ENCODE data around the gene LCE3A. TPM values are rescaled to one million over a fixed set of nuclear protein-coding genes. Genes with fewer than 3 reads are reported as not detected.
"Not testable (repeated sequence)": the region's sequence is repeated elsewhere in the genome, so short reads cannot be mapped to it uniquely, and the experiment has no call there.

Gene LCE3A
- total RNA-seq = not detected in 2 replicates

GRCh38 chr1:152622803-152623202 is at the start of gene LCE3A:
Gene LCE3A (minus strand): TSS chr1:152623103. CDS start chr1:152623103, 0 bp downstream.
- DNase-seq (ENCODE audit: low read depth) = no peak

GRCh38 chr1:152667648-152668047 is 44.7 kb upstream of the LCE3A start:
- DNase-seq (ENCODE audit: low read depth) = no peak

- not testable (repeated sequence) for DNase-seq (ENCODE audit: low read depth)
Measured at GRCh38 chr1:152666171-152666570, 43.3 kb upstream of the LCE3A start.

GRCh38 chr1:152663098-152663497 is 40.2 kb upstream of the LCE3A start, which contains the start of gene LCE2D:
Gene LCE2D (plus strand): TSS chr1:152663380. CDS start chr1:152664106, 726 bp downstream.
- no peak for DNase-seq (ENCODE audit: low read depth)

- DNase-seq (ENCODE audit: low read depth) = no peak
Measured at GRCh38 chr1:152658649-152659048, 35.7 kb upstream of the LCE3A start.

- no peak for DNase-seq (ENCODE audit: low read depth)
Measured at GRCh38 chr1:152657677-152658076, 34.8 kb upstream of the LCE3A start.

GRCh38 chr1:152656459-152656858 is 33.6 kb upstream of the LCE3A start:
- DNase-seq (ENCODE audit: low read depth) = no peak

- DNase-seq (ENCODE audit: low read depth) = peak; percentile 5
Measured at GRCh38 chr1:152654110-152654509, 31.2 kb upstream of the LCE3A start.

GRCh38 chr1:152646656-152647055 is 23.8 kb upstream of the LCE3A start:
- no peak for DNase-seq (ENCODE audit: low read depth)

- DNase-seq (ENCODE audit: low read depth) = no peak
Measured at GRCh38 chr1:152645146-152645545, 22.2 kb upstream of the LCE3A start.

- no peak for DNase-seq (ENCODE audit: low read depth)
Measured at GRCh38 chr1:152643945-152644344, 21.0 kb upstream of the LCE3A start.

GRCh38 chr1:152640351-152640750 is 17.4 kb upstream of the LCE3A start:
- DNase-seq (ENCODE audit: low read depth) = no peak

- no peak for DNase-seq (ENCODE audit: low read depth)
Measured at GRCh38 chr1:152630596-152630995, 7.7 kb upstream of the LCE3A start.

GRCh38 chr1:152626744-152627143 is 3.8 kb upstream of the LCE3A start:
- no peak for DNase-seq (ENCODE audit: low read depth)

GRCh38 chr1:152623203-152623844 is 421 bp upstream of the LCE3A start:
- DNase-seq (ENCODE audit: low read depth) = no peak

- no peak for DNase-seq (ENCODE audit: low read depth)
Measured at GRCh38 chr1:152621993-152622392, 910 bp downstream of the LCE3A start.

GRCh38 chr1:152613511-152613910 is 9.4 kb downstream of the LCE3A start, which contains the start of gene LCE3B:
Gene LCE3B (plus strand): TSS chr1:152613811. CDS start chr1:152613811, 0 bp downstream.
- DNase-seq (ENCODE audit: low read depth) = no peak

- DNase-seq (ENCODE audit: low read depth) = no peak
Measured at GRCh38 chr1:152599934-152600333, 23.0 kb downstream of the LCE3A start, which contains the start of gene LCE3C. Gene LCE3C (plus strand): TSS chr1:152600234. CDS start chr1:152600732, 498 bp downstream.

- DNase-seq (ENCODE audit: low read depth) = no peak
Measured at GRCh38 chr1:152596986-152597385, 25.9 kb downstream of the LCE3A start.

- DNase-seq (ENCODE audit: low read depth) = no peak
Measured at GRCh38 chr1:152585586-152585985, 37.3 kb downstream of the LCE3A start.

- DNase-seq (ENCODE audit: low read depth) = no peak
Measured at GRCh38 chr1:152582647-152583046, 40.3 kb downstream of the LCE3A start.

- no peak for DNase-seq (ENCODE audit: low read depth)
Measured at GRCh38 chr1:152580433-152580832, 42.5 kb downstream of the LCE3A start, which contains the start of gene LCE3D. Gene LCE3D (minus strand): TSS chr1:152580516. CDS start chr1:152579936, 580 bp downstream.

- not testable (repeated sequence) for DNase-seq (ENCODE audit: low read depth)
Measured at GRCh38 chr1:152579526-152579925, 43.4 kb downstream of the LCE3A start.

GRCh38 chr1:152577168-152577567 is 45.7 kb downstream of the LCE3A start:
- DNase-seq (ENCODE audit: low read depth) = no peak
